Neural cell (in vitro differentiated cells): ENCODE data around the gene FLYWCH1. TPM values are rescaled to one million over a fixed set of nuclear protein-coding genes. Genes with fewer than 3 reads are reported as not detected.
"Not testable (repeated sequence)": the region's sequence is repeated elsewhere in the genome, so short reads cannot be mapped to it uniquely, and the experiment has no call there.

Experiments
- H2AFZ ChIP-seq: fragments of 200-600, 300-800 bp; sonication (generic), shearing (Covaris generic); 2 replicates; pipeline ENCODE4 v1.6.0; 2014; ENCODE audit warnings: low read depth, mild to moderate bottlenecking, antibody characterized with exemption, low read length, moderate library complexity
- H3F3A ChIP-seq: fragments of 200-600 bp; shearing (Covaris generic); 2 replicates; pipeline ENCODE4 v1.6.1; 2016; ENCODE audit warnings: mild to moderate bottlenecking, moderate library complexity, mixed read lengths, antibody characterized with exemption, low read length; ENCODE audit not compliant: insufficient read depth, poor library complexity, severe bottlenecking
- H3K27ac ChIP-seq: fragments of 200-600, 300-800 bp; sonication (generic), shearing (Covaris generic); 2 replicates; pipeline ENCODE4 v1.5.1; 2014; ENCODE audit warnings: mild to moderate bottlenecking, low read length, moderate library complexity
- H3K27me3 ChIP-seq: fragments of 300-800, 200-600 bp; sonication (generic), shearing (Covaris generic); 2 replicates; pipeline ENCODE4 v1.6.0; 2014; ENCODE audit warnings: mild to moderate bottlenecking, low read depth, low read length, moderate library complexity; ENCODE audit not compliant: insufficient read depth
- H3K36me3 ChIP-seq: fragments of 300-800, 200-600 bp; sonication (generic), shearing (Covaris generic); 2 replicates; pipeline ENCODE4 v1.5.1; 2014; ENCODE audit warnings: mild to moderate bottlenecking, antibody characterized with exemption, low read length, moderate library complexity; ENCODE audit not compliant: insufficient read depth
- H3K4me2 ChIP-seq: fragments of 300-800, 200-600 bp; sonication (generic), shearing (Covaris generic); 2 replicates; pipeline ENCODE4 v1.6.0; 2014; ENCODE audit warnings: mild to moderate bottlenecking, low read length
- H3K4me3 ChIP-seq: fragments of 300-800, 200-600 bp; sonication (generic), shearing (Covaris generic); 2 replicates; pipeline ENCODE4 v1.5.1; 2014; ENCODE audit warnings: mild to moderate bottlenecking, low read length, moderate library complexity
- H3K79me2 ChIP-seq: fragments of 200-600 bp; shearing (Covaris generic); replicated peaks from 2 replicates; pipeline ENCODE4 v1.6.0; 2014; ENCODE audit warnings: mild to moderate bottlenecking, low read length, moderate library complexity; ENCODE audit not compliant: insufficient read depth
- H3K9ac ChIP-seq: fragments of 300-800, 200-600 bp; sonication (generic), shearing (Covaris generic); 2 replicates; pipeline ENCODE4 v1.6.1; 2016; ENCODE audit warnings: mild to moderate bottlenecking, low read length, mixed read lengths
- H3K9me2 ChIP-seq: fragments of 200-600 bp; shearing (Covaris generic); 2 replicates; pipeline ENCODE4 v1.6.1; 2016; ENCODE audit warnings: mild to moderate bottlenecking, low read length, mixed read lengths; ENCODE audit not compliant: insufficient read depth
- H3K9me3 ChIP-seq: fragments of 200-600, 300-800 bp; sonication (generic), shearing (Covaris generic); 2 replicates; pipeline ENCODE4 v1.6.1; 2016; ENCODE audit warnings: mild to moderate bottlenecking, mixed run types, low read length, moderate library complexity, mixed read lengths
- H4K20me1 ChIP-seq: fragments of 200-600 bp; shearing (Covaris generic); 2 replicates; pipeline ENCODE4 v1.6.1; 2016; ENCODE audit warnings: mild to moderate bottlenecking, mixed run types; ENCODE audit not compliant: insufficient read depth
- CTCF ChIP-seq: fragments of 450-650 bp; IDR thresholded peaks from 2 replicates; pipeline ENCODE4 v1.5.1; 2014; ENCODE audit warnings: antibody characterized with exemption, mild to moderate bottlenecking, moderate library complexity; ENCODE audit not compliant: poor library complexity, severe bottlenecking
- EP300 ChIP-seq: fragments of 450-650 bp; conservative IDR thresholded peaks from 2 replicates; pipeline ENCODE4 v1.6.1; 2014; ENCODE audit warnings: antibody characterized with exemption, mild to moderate bottlenecking, moderate library complexity; ENCODE audit not compliant: poor library complexity, severe bottlenecking
- EZH2 ChIP-seq: fragments of 200-600, 300-800 bp; shearing (Covaris generic), sonication (generic); IDR thresholded peaks from 2 replicates; pipeline ENCODE4 v1.6.1; 2014; ENCODE audit warnings: antibody characterized with exemption, low read length, borderline replicate concordance, mild to moderate bottlenecking; ENCODE audit not compliant: insufficient read depth, poor library complexity, severe bottlenecking
- MXI1 ChIP-seq: fragments of 450-650 bp; conservative IDR thresholded peaks from 2 replicates; pipeline ENCODE4 v1.6.1; 2014; ENCODE audit warnings: antibody characterized with exemption, mild to moderate bottlenecking; ENCODE audit not compliant: poor library complexity, severe bottlenecking
- POLR2AphosphoS5 ChIP-seq: IDR thresholded peaks from 2 replicates; pipeline ENCODE4 v1.6.1; 2012
- RAD21 ChIP-seq: fragments of 450-650 bp; conservative IDR thresholded peaks from 2 replicates; pipeline ENCODE4 v1.6.1; 2014; ENCODE audit warnings: antibody characterized with exemption, mild to moderate bottlenecking, moderate library complexity
- REST ChIP-seq: IDR thresholded peaks from 2 replicates; pipeline ENCODE4 v1.6.1; 2012; ENCODE audit warnings: borderline replicate concordance
- SMC3 ChIP-seq: fragments of 450-650 bp; conservative IDR thresholded peaks from 2 replicates; pipeline ENCODE4 v1.6.1; 2014; ENCODE audit warnings: antibody characterized with exemption, mild to moderate bottlenecking, moderate library complexity; ENCODE audit not compliant: poor library complexity
- TAF1 ChIP-seq: IDR thresholded peaks from 2 replicates; pipeline ENCODE4 v1.6.1; 2012; ENCODE audit warnings: low read depth
- polyA plus RNA-seq: library from polyadenylated mRNA; depleted of rRNA; stranded (reverse); fragments of >200 nt; gene quantifications from 2 replicates; pipeline ENCODE4 v1.2.3, GENCODE V29; 2014

Gene FLYWCH1
- polyA plus RNA-seq, 1 donor from 2014 or later: 33.0 TPM

GRCh38 chr16:2939968-2940367 is 28.2 kb downstream of the FLYWCH1 start:
- no peaks in the 10 kb centered on the region for H3K9me2 ChIP-seq
- no peak overlapping the region for H2AFZ ChIP-seq
- H3F3A ChIP-seq: no peaks in the 10 kb centered on the region
- H3K9ac ChIP-seq: no peak overlapping the region
- H3K9me3 ChIP-seq: no peaks in the 10 kb centered on the region
- TF ChIP-seq POLR2AphosphoS5: no peak
- no peak for TF ChIP-seq EP300
- no peak for TF ChIP-seq EZH2
- TF ChIP-seq CTCF: no peak
- no peak for TF ChIP-seq SMC3
- TF ChIP-seq TAF1: no peak
- TF ChIP-seq MXI1: no peak
- TF ChIP-seq RAD21: no peak
- no peak for TF ChIP-seq REST
- H4K20me1 ChIP-seq: no peaks in the 10 kb centered on the region
- H3K4me3 ChIP-seq: no peak overlapping the region
- no peak overlapping the region for H3K4me2 ChIP-seq
- no peaks in the 10 kb centered on the region for H3K27me3 ChIP-seq
- H3K79me2 ChIP-seq: no peaks in the 10 kb centered on the region
- no peak overlapping the region for H3K27ac ChIP-seq
- H3K36me3 ChIP-seq: no peaks in the 10 kb centered on the region

GRCh38 chr16:2942045-2942444 is 30.3 kb downstream of the FLYWCH1 start:
- TF ChIP-seq SMC3 (no peak), REST (no peak), CTCF (no peak), RAD21 (no peak), EZH2 (no peak), TAF1 (no peak), EP300 (no peak), MXI1 (no peak), POLR2AphosphoS5 (no peak)
- no peak overlapping the region for H3K27ac ChIP-seq
- H2AFZ ChIP-seq: no peak overlapping the region
- no peaks in the 10 kb centered on the region for H3K79me2 ChIP-seq
- no peaks in the 10 kb centered on the region for H3K9me3 ChIP-seq
- no peaks in the 10 kb centered on the region for H4K20me1 ChIP-seq
- no peak overlapping the region for H3K4me2 ChIP-seq
- H3K9me2 ChIP-seq: no peaks in the 10 kb centered on the region
- peaks cover 6% of the 10 kb centered on the region for H3K36me3 ChIP-seq
- no peaks in the 10 kb centered on the region for H3K27me3 ChIP-seq
- no peak overlapping the region for H3K9ac ChIP-seq
- H3K4me3 ChIP-seq: no peak overlapping the region
- no peaks in the 10 kb centered on the region for H3F3A ChIP-seq

- H3F3A ChIP-seq, H2AFZ ChIP-seq, H3K27me3 ChIP-seq, H3K9me3 ChIP-seq, H3K79me2 ChIP-seq, H3K36me3 ChIP-seq, H3K9me2 ChIP-seq, H4K20me1 ChIP-seq, H3K4me2 ChIP-seq, H3K27ac ChIP-seq, H3K4me3 ChIP-seq, H3K9ac ChIP-seq: not testable (repeated sequence)
Observed at GRCh38 chr16:2943716-2944115, 32.0 kb downstream of the FLYWCH1 start.
